Fibroblast of lung (primary cell): ENCODE data around the gene GLRB. TPM values are rescaled to one million over a fixed set of nuclear protein-coding genes. Genes with fewer than 3 reads are reported as not detected.

Experiments used
- DNase-seq, 2 donors: peaks; one replicate each; pipeline versions ENCODE4 v3.0.0 to v3.0.0-alpha.2; 2010; ENCODE audit warnings: low read depth in 2 of 2
- H2AFZ ChIP-seq: 2 replicates; pipeline ENCODE4 v1.5.1; 2012; ENCODE audit warnings: low read length, control low read depth, inconsistent platforms
- H3K27ac ChIP-seq: 2 replicates; pipeline ENCODE4 v1.5.1; 2011; ENCODE audit warnings: low read length, control low read depth; ENCODE audit not compliant: insufficient read depth
- H3K27me3 ChIP-seq: 2 replicates; pipeline ENCODE4 v1.5.1; 2011; ENCODE audit warnings: mild to moderate bottlenecking, low read length; ENCODE audit not compliant: control insufficient read depth, insufficient read depth
- H3K36me3 ChIP-seq: 2 replicates; pipeline ENCODE4 v1.5.1; 2011; ENCODE audit warnings: low read length; ENCODE audit not compliant: control insufficient read depth, insufficient read depth
- H3K4me1 ChIP-seq: 2 replicates; pipeline ENCODE4 v1.5.1; 2011; ENCODE audit warnings: low read length; ENCODE audit not compliant: control insufficient read depth, insufficient read depth; ENCODE audit errors: extremely low read depth
- H3K4me2 ChIP-seq: 2 replicates; pipeline ENCODE4 v1.5.1; 2011; ENCODE audit warnings: low read length, control low read depth; ENCODE audit not compliant: insufficient read depth; ENCODE audit errors: extremely low read depth
- H3K4me3 ChIP-seq, 4 experiments: fragments of 200-600 bp in 1 of 4; sonication (generic) in 1 of 4; replicated peaks in 1 of 4; 2 replicates each; pipeline ENCODE4 v1.5.1; 2011 to 2016; ENCODE audit warnings: low read length in 4 of 4, low read depth in 3 of 4, mild to moderate bottlenecking in 3 of 4, control low read depth in 2 of 4, inconsistent platforms in 1 of 4, mixed read lengths in 1 of 4; ENCODE audit not compliant: insufficient read depth in 1 of 4; ENCODE audit errors: control extremely low read depth in 1 of 4
- H3K79me2 ChIP-seq: 2 replicates; pipeline ENCODE4 v1.5.1; 2012; ENCODE audit warnings: mild to moderate bottlenecking, low read length, inconsistent platforms; ENCODE audit not compliant: control insufficient read depth, insufficient read depth
- H3K9ac ChIP-seq: 2 replicates; pipeline ENCODE4 v1.5.1; 2011; ENCODE audit warnings: mild to moderate bottlenecking, low read length, control low read depth; ENCODE audit not compliant: insufficient read depth
- H3K9me3 ChIP-seq: 2 replicates; pipeline ENCODE4 v1.5.1; 2012; ENCODE audit warnings: low read depth, low read length; ENCODE audit not compliant: control insufficient read depth, insufficient read depth
- H4K20me1 ChIP-seq: 2 replicates; pipeline ENCODE4 v1.5.1; 2011; ENCODE audit warnings: low read length; ENCODE audit not compliant: control insufficient read depth, insufficient read depth; ENCODE audit errors: extremely low read depth
- EZH2 ChIP-seq: IDR thresholded peaks from 2 replicates; pipeline ENCODE4 v1.5.1; 2012; ENCODE audit warnings: low read length, control low read depth, mild to moderate bottlenecking; ENCODE audit errors: missing control alignments
- polyA plus RNA-seq, 2 donors: library from polyadenylated mRNA; depleted of rRNA in 1 of 2; stranded (reverse) in 1 of 2; unstranded in 1 of 2; fragments of >200 nt; gene quantifications; 2 replicates each; pipeline ENCODE4 v1.2.1, GENCODE V29; 2011 to 2012; ENCODE audit warnings: missing spikeins in 1 of 2
- total RNA-seq: library from RNA; depleted of rRNA; stranded (reverse); fragments of >200 nt; gene quantifications from 2 replicates; pipeline ENCODE4 v1.2.1, GENCODE V29; 2014
- TF ChIP-seq, protein P1 (sequence below), 2 donors: IDR thresholded peaks in 1 of 2; conservative IDR thresholded peaks in 1 of 2; 1 replicate in 1 of 2; 2 replicates in 1 of 2; pipeline ENCODE4 v1.5.1; 2011 to 2012; ENCODE audit warnings: low read length in 2 of 2, control low read depth in 1 of 2, inconsistent platforms in 1 of 2, low read depth in 1 of 2, mild to moderate bottlenecking in 1 of 2

Gene GLRB
- total and polyA plus RNA-seq, 2 donors (not counting 1 experiment from before 2014, with no cell fraction given), result 10.3 to 25.9 TPM

DNA sequence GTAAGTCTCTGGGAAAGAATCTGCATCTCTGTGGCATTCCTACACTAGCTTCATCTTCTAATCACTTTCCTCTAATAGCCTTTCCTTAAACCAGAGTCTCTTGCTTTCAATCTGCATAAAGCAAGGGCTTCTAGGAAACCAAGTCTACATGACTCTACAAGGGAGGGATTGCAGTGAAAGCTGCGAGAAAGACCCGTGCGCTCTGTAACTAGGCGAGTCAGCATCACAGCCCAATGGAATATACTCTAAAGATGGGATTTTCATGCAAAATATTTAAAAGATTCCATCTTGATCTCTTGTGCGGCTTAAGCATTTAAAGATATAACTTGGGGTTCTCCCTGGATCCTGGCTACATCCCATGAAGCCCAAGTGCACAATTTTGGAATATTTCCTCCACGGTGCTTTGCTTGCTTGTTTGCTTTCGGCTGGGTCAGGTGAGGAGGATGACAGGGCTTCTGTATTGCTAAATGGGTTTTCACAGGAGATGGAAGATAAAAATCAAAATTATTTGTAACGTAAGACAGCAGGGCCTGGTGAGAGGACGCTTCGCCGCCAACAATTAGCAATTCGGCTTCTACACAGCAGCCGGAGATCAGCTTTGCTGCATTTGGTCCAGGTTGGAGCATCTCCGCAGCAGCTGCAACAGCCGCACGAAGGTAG, 143.9 kb downstream of the GLRB start:
- no peak overlapping the region for H2AFZ ChIP-seq
- no peak overlapping the region for H3K27ac ChIP-seq
- H3K9me3 ChIP-seq, result no peaks in the 10 kb centered on the region
- H3K4me2 ChIP-seq, result no peak overlapping the region
- peak overlapping the region in 1 of 4 experiments; percentile 32 for H3K4me3 ChIP-seq
- DNase-seq, result no peak
- H3K9ac ChIP-seq, result no peak overlapping the region
- H3K27me3 ChIP-seq, result peaks cover 26% of the 10 kb centered on the region
- H4K20me1 ChIP-seq, result no peaks in the 10 kb centered on the region
- H3K79me2 ChIP-seq, result no peaks in the 10 kb centered on the region
- TF ChIP-seq, protein P1, sequence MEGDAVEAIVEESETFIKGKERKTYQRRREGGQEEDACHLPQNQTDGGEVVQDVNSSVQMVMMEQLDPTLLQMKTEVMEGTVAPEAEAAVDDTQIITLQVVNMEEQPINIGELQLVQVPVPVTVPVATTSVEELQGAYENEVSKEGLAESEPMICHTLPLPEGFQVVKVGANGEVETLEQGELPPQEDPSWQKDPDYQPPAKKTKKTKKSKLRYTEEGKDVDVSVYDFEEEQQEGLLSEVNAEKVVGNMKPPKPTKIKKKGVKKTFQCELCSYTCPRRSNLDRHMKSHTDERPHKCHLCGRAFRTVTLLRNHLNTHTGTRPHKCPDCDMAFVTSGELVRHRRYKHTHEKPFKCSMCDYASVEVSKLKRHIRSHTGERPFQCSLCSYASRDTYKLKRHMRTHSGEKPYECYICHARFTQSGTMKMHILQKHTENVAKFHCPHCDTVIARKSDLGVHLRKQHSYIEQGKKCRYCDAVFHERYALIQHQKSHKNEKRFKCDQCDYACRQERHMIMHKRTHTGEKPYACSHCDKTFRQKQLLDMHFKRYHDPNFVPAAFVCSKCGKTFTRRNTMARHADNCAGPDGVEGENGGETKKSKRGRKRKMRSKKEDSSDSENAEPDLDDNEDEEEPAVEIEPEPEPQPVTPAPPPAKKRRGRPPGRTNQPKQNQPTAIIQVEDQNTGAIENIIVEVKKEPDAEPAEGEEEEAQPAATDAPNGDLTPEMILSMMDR (conservative IDR thresholded peaks at IDR 0.05 in 1 of 2, IDR thresholded peaks at IDR 0.05 in 1 of 2; ENCODE audit: low read depth in 1 of 2, low read length in 2 of 2), result no peak
- TF ChIP-seq EZH2, result no peak
- no peaks in the 10 kb centered on the region for H3K36me3 ChIP-seq
- H3K4me1 ChIP-seq, result no peaks in the 10 kb centered on the region

DNA sequence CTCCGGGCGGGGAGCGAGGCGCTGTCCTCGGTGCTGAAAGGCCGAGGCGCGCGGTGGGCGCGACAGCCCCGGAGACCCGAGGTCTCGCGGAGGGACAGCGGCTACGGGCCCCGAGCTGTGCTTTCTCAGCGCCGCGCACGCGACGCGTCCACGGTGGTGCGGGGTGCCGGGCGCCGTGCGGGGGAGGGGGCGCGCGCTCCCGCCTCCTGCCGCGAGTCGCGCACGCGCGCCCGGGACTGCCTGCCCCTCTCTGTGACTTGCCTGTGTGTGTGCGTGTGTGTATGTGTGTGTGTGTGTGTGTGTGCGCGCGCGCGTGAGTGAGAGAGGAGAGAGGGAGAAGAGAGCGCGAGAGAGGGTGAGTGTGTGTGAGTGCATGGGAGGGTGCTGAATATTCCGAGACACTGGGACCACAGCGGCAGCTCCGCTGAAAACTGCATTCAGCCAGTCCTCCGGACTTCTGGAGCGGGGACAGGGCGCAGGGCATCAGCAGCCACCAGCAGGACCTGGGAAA, 144.5 kb downstream of the GLRB start, which contains the start of gene GRIA2:
Gene GRIA2, plus strand, starts transcription at position 358 of the 511 bp plus-strand sequence. CDS start 315 bp downstream, outside the sequence.
- TF ChIP-seq, protein P1 (conservative IDR thresholded peaks at IDR 0.05 in 1 of 2, IDR thresholded peaks at IDR 0.05 in 1 of 2; ENCODE audit: low read depth in 1 of 2, low read length in 2 of 2), result no peak
- TF ChIP-seq EZH2, result no peak
- H3K27ac ChIP-seq, result no peak within 1 kb of the TSS

DNA sequence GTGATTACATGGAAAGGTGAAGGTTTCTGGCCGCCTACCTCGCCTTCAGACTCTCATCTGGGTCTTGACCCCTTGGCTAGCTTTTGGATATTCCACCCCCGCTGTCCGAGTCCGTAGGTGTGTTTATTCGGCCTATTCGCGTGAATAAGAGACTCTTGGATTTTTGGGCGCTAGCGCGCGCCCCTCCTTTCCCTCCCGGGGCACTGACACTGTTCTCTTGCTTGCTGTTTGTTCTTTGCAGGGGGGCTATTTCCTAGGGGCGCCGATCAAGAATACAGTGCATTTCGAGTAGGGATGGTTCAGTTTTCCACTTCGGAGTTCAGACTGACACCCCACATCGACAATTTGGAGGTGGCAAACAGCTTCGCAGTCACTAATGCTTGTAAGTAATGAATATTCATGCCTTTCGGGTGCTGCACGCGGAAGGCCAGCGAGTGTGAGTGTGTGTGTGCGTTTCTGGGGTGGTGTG, 145.5 kb downstream of the GLRB start:
- Histone ChIP-seq H3K4me2 (no peak overlapping the region), H3K27me3 (peaks cover 26% of the 10 kb centered on the region), H3K9ac (no peak overlapping the region), H3K4me3 (peak overlapping the region in 1 of 4 experiments; percentile 37), H3K9me3 (no peaks in the 10 kb centered on the region), H3K36me3 (no peaks in the 10 kb centered on the region), H4K20me1 (no peaks in the 10 kb centered on the region), H3K4me1 (no peaks in the 10 kb centered on the region), H3K79me2 (no peaks in the 10 kb centered on the region), H2AFZ (no peak overlapping the region), H3K27ac (no peak overlapping the region)
- peak; percentile 80 for TF ChIP-seq EZH2
- TF ChIP-seq, protein P1 (conservative IDR thresholded peaks at IDR 0.05 in 1 of 2, IDR thresholded peaks at IDR 0.05 in 1 of 2; ENCODE audit: low read depth in 1 of 2, low read length in 2 of 2), result no peak
- DNase-seq, result peak in 1 of 2 donors; percentile 1

More for the DNA sequence above, 144.5 kb downstream of the GLRB start, which contains the start of gene GRIA2:
- Histone ChIP-seq H3K4me2 (peak within 1 kb of the TSS; percentile 66), H3K9me3 (no peaks in the 10 kb centered on the region), H3K9ac (no peak within 1 kb of the TSS), H3K27me3 (peaks cover 26% of the 10 kb centered on the region), H2AFZ (no peak within 1 kb of the TSS), H3K4me1 (no peaks in the 10 kb centered on the region), H3K79me2 (no peaks in the 10 kb centered on the region), H3K36me3 (no peaks in the 10 kb centered on the region), H3K4me3 (peak within 1 kb of the TSS in 3 of 4 experiments; percentile 19 to 38 (median 32)), H4K20me1 (no peaks in the 10 kb centered on the region)
- peak; percentile 52 to 67 for DNase-seq
